ENCODE results near the gene MED14. TPM values are rescaled to one million over a fixed set of nuclear protein-coding genes. Genes with fewer than 3 reads are reported as not detected.
A peak's percentile ranks its signal among the peaks of the same experiment; 100 is the strongest.

MED14 gene
- total RNA-seq, 1 experiment from 2014 or later, result 83.3 TPM

- Mint-ChIP-seq H3K4me1 (no peaks in the 10 kb centered on the region), H3K4me3 (no peak overlapping the region), H3K27ac (peak overlapping the region; percentile 9; the same call in 1 of the 2 replicates), H3K9me3 (no peaks in the 10 kb centered on the region), H3K36me3 (peaks cover 56% of the 10 kb centered on the region), H3K27me3 (ENCODE audit: low read depth) (no peaks in the 10 kb centered on the region)
- CTCF ChIA-PET, result no interaction called here
- POLR2A ChIA-PET, result no interaction called here
- ATAC-seq (no peak), DNase-seq (ENCODE audit: low spot score) (no peak)
- TF ChIP-seq MLX (CRISPR knock-in tag; IDR thresholded peaks at IDR 0.05), result no peak
- TF ChIP-seq PRDM15 (CRISPR knock-in tag; IDR thresholded peaks at IDR 0.05), result no peak
- TF ChIP-seq OVOL2 (CRISPR knock-in tag; IDR thresholded peaks at IDR 0.05; ENCODE audit: borderline replicate concordance), result no peak
- TF ChIP-seq ZNF263 (CRISPR knock-in tag; IDR thresholded peaks at IDR 0.05; ENCODE audit: low read depth), result no peak
- no peak for TF ChIP-seq TEAD4 (CRISPR knock-in tag; IDR thresholded peaks at IDR 0.05)
- no peak for TF ChIP-seq ZMAT4 (CRISPR knock-in tag; IDR thresholded peaks at IDR 0.05)
- no peak for TF ChIP-seq ETV6 (CRISPR knock-in tag; IDR thresholded peaks at IDR 0.05)
- no peak for TF ChIP-seq IRF1 (CRISPR knock-in tag; IDR thresholded peaks at IDR 0.05)
- no peak for TF ChIP-seq ZNF281 (CRISPR knock-in tag; IDR thresholded peaks at IDR 0.05)
- no peak for TF ChIP-seq ATF2 (CRISPR knock-in tag; IDR thresholded peaks at IDR 0.05; ENCODE audit: borderline replicate concordance, low read depth)
Observed at GRCh38 chrX:40705658-40706312, 29.6 kb downstream of the MED14 start.

GRCh38 chrX:40700640-40701342 lies 34.6 kb downstream of the MED14 start:
- POLR2A ChIA-PET, result no interaction called here
- CTCF ChIA-PET, result no interaction called here
- no peak for ATAC-seq
- TF ChIP-seq ZNF671 (CRISPR knock-in tag; IDR thresholded peaks at IDR 0.05), result no peak
- TF ChIP-seq ERG (CRISPR knock-in tag; IDR thresholded peaks at IDR 0.05), result no peak
- TF ChIP-seq ZNF121 (CRISPR knock-in tag; IDR thresholded peaks at IDR 0.05), result no peak
- TF ChIP-seq PRDM15 (CRISPR knock-in tag; IDR thresholded peaks at IDR 0.05), result no peak
- no peak for TF ChIP-seq FOXK1 (CRISPR knock-in tag; IDR thresholded peaks at IDR 0.05)
- no peak for TF ChIP-seq CBFB (CRISPR knock-in tag; IDR thresholded peaks at IDR 0.05; ENCODE audit: low read depth)
- no peak for TF ChIP-seq MXD4 (CRISPR knock-in tag; IDR thresholded peaks at IDR 0.05; ENCODE audit: borderline replicate concordance)
- TF ChIP-seq CREM (CRISPR knock-in tag; IDR thresholded peaks at IDR 0.05), result no peak
- TF ChIP-seq ELF4 (CRISPR knock-in tag; IDR thresholded peaks at IDR 0.05; ENCODE audit: low read depth), result no peak
- TF ChIP-seq KAT7 (CRISPR knock-in tag; IDR thresholded peaks at IDR 0.05; ENCODE audit: borderline replicate concordance), result no peak

More at GRCh38 chrX:40700640-40701342, 34.6 kb downstream of the MED14 start:
- Mint-ChIP-seq H3K27ac (no peak overlapping the region), H3K4me1 (no peaks in the 10 kb centered on the region), H3K27me3 (ENCODE audit: low read depth) (no peaks in the 10 kb centered on the region), H3K4me3 (no peak overlapping the region), H3K9me3 (no peaks in the 10 kb centered on the region), H3K36me3 (peaks cover 72% of the 10 kb centered on the region)
- DNase-seq (ENCODE audit: low spot score), result no peak

All from WTC11 (cell line).